ENCODE data around the gene HYI.

The HYI gene

GRCh38 chr1:43434256-43434655, 19.5 kb downstream of the HYI start:
- DNase-seq (ENCODE audit: extremely low read depth, low read depth) = no peak
- TF ChIP-seq CTCF (IDR thresholded peaks at IDR 0.05; ENCODE audit: low read depth, low read length, missing control alignments) = no peak
- no peak overlapping the region for H3K4me3 ChIP-seq (replicated peaks; ENCODE audit: low read depth, low read length)

- no peak overlapping the region for H3K4me3 ChIP-seq (replicated peaks; ENCODE audit: low read depth, low read length)
- no peak for DNase-seq (ENCODE audit: extremely low read depth, low read depth)
- no peak for TF ChIP-seq CTCF (IDR thresholded peaks at IDR 0.05; ENCODE audit: low read depth, low read length, missing control alignments)
Observed at GRCh38 chr1:43432907-43433306, 20.8 kb downstream of the HYI start.

- no peak for DNase-seq (ENCODE audit: extremely low read depth, low read depth)
- no peak overlapping the region for H3K4me3 ChIP-seq (replicated peaks; ENCODE audit: low read depth, low read length)
- TF ChIP-seq CTCF (IDR thresholded peaks at IDR 0.05; ENCODE audit: low read depth, low read length, missing control alignments) = no peak
Observed at GRCh38 chr1:43432171-43432860, 21.4 kb downstream of the HYI start.

- no peak for DNase-seq (ENCODE audit: extremely low read depth, low read depth)
- H3K4me3 ChIP-seq (replicated peaks; ENCODE audit: low read depth, low read length) = no peak overlapping the region
- no peak for TF ChIP-seq CTCF (IDR thresholded peaks at IDR 0.05; ENCODE audit: low read depth, low read length, missing control alignments)
Observed at GRCh38 chr1:43431676-43432075, 22.1 kb downstream of the HYI start.

- no peak for DNase-seq (ENCODE audit: extremely low read depth, low read depth)
- no peak for TF ChIP-seq CTCF (IDR thresholded peaks at IDR 0.05; ENCODE audit: low read depth, low read length, missing control alignments)
- H3K4me3 ChIP-seq (replicated peaks; ENCODE audit: low read depth, low read length) = no peak overlapping the region
Observed at GRCh38 chr1:43430831-43431230, 22.9 kb downstream of the HYI start.

GRCh38 chr1:43427941-43428340, 25.8 kb downstream of the HYI start:
- no peak for TF ChIP-seq CTCF (IDR thresholded peaks at IDR 0.05; ENCODE audit: low read depth, low read length, missing control alignments)
- H3K4me3 ChIP-seq (replicated peaks; ENCODE audit: low read depth, low read length) = no peak overlapping the region
- no peak for DNase-seq (ENCODE audit: extremely low read depth, low read depth)

GRCh38 chr1:43427524-43427923, 26.2 kb downstream of the HYI start:
- DNase-seq (ENCODE audit: extremely low read depth, low read depth) = no peak
- no peak overlapping the region for H3K4me3 ChIP-seq (replicated peaks; ENCODE audit: low read depth, low read length)
- no peak for TF ChIP-seq CTCF (IDR thresholded peaks at IDR 0.05; ENCODE audit: low read depth, low read length, missing control alignments)
